ENCODE data around the gene RPL3. TPM values are rescaled to one million over a fixed set of nuclear protein-coding genes. Genes with fewer than 3 reads are reported as not detected.
"Not testable (repeated sequence)": the region's sequence is repeated elsewhere in the genome, so short reads cannot be mapped to it uniquely, and the experiment has no call there.

The RPL3 gene
- total and polyA plus RNA-seq, 4 donors = 1,521 to 2,749 (median 1,961) TPM

GRCh38 chr22:39327995-39328754 lies 8.8 kb upstream of the RPL3 start:
- Histone ChIP-seq H3K36me3 (ENCODE audit: control insufficient read depth in 4 of 4, insufficient read depth in 4 of 4, low read length in 4 of 4) (no peaks in the 10 kb centered on the region), H3K9ac (ENCODE audit: insufficient read depth in 1 of 2, low read length in 2 of 2) (no peak overlapping the region), H3K27me3 (ENCODE audit: control insufficient read depth in 3 of 3, insufficient read depth in 3 of 3, low read length in 2 of 3) (no peaks in the 10 kb centered on the region), H3K4me1 (ENCODE audit: control insufficient read depth in 5 of 5, insufficient read depth in 5 of 5, low read length in 5 of 5) (peaks cover 0 to 8% (median 0%) of the 10 kb centered on the region in 5 donors), H3K4me3 (no peak overlapping the region), H3K27ac (ENCODE audit: low read depth in 1 of 2, low read length in 1 of 2) (no peak overlapping the region), H3K9me3 (ENCODE audit: control insufficient read depth in 4 of 4, insufficient read depth in 3 of 4, low read length in 3 of 4) (no peaks in the 10 kb centered on the region)
- no peak for TF ChIP-seq CTCF (IDR thresholded peaks at IDR 0.05; ENCODE audit: control extremely low read depth, extremely low read depth)
- 96% methylated on average over 18 of the region's 18 CpGs for WGBS, 2 donors
- no peak for ATAC-seq (ENCODE audit: insufficient read depth, low FRiP score)
- DNase-seq = no peak

GRCh38 chr22:39325392-39325932 lies 6.0 kb upstream of the RPL3 start:
- Histone ChIP-seq H3K27ac (ENCODE audit: low read depth in 1 of 2, low read length in 1 of 2) (no peak overlapping the region), H3K36me3 (ENCODE audit: control insufficient read depth in 4 of 4, insufficient read depth in 4 of 4, low read length in 4 of 4) (no peaks in the 10 kb centered on the region), H3K9ac (ENCODE audit: insufficient read depth in 1 of 2, low read length in 2 of 2) (no peak overlapping the region), H3K4me3 (no peak overlapping the region), H3K9me3 (ENCODE audit: control insufficient read depth in 4 of 4, insufficient read depth in 3 of 4, low read length in 3 of 4) (no peaks in the 10 kb centered on the region), H3K27me3 (ENCODE audit: control insufficient read depth in 3 of 3, insufficient read depth in 3 of 3, low read length in 2 of 3) (no peaks in the 10 kb centered on the region), H3K4me1 (ENCODE audit: control insufficient read depth in 5 of 5, insufficient read depth in 5 of 5, low read length in 5 of 5) (peaks cover 0 to 2% (median 0%) of the 10 kb centered on the region in 5 donors)
- WGBS, 2 donors = 52 to 59% methylated on average over 2 of the region's 2 CpGs
- DNase-seq (no peak), ATAC-seq (ENCODE audit: insufficient read depth, low FRiP score) (no peak)
- TF ChIP-seq CTCF (IDR thresholded peaks at IDR 0.05; ENCODE audit: control extremely low read depth, extremely low read depth) = no peak

GRCh38 chr22:39320616-39321029 lies 1.2 kb upstream of the RPL3 start:
- WGBS, 2 donors = 86 to 89% methylated on average over 23 to 24 of the region's 24 CpGs
- Histone ChIP-seq H3K36me3 (ENCODE audit: control insufficient read depth in 4 of 4, insufficient read depth in 4 of 4, low read length in 4 of 4) (peaks cover 12 to 32% (median 22%) of the 10 kb centered on the region in 4 donors), H3K27ac (ENCODE audit: low read depth in 1 of 2, low read length in 1 of 2) (peak overlapping the region; percentile 48 to 92), H3K4me1 (ENCODE audit: control insufficient read depth in 5 of 5, insufficient read depth in 5 of 5, low read length in 5 of 5) (peaks cover 7 to 20% (median 12%) of the 10 kb centered on the region in 5 donors), H3K9ac (ENCODE audit: insufficient read depth in 1 of 2, low read length in 2 of 2) (peak overlapping the region in 1 of 2 donors; percentile 100)
- H3K27me3 ChIP-seq (ENCODE audit: control insufficient read depth in 3 of 3, insufficient read depth in 3 of 3, low read length in 2 of 3); ATAC-seq (ENCODE audit: insufficient read depth, low FRiP score); H3K9me3 ChIP-seq (ENCODE audit: control insufficient read depth in 4 of 4, insufficient read depth in 3 of 4, low read length in 3 of 4); DNase-seq; H3K4me3 ChIP-seq: not testable (repeated sequence)

- peak in 1 of 3 donors; percentile 68 for DNase-seq
- no peaks in the 10 kb centered on the region for H3K9me3 ChIP-seq (ENCODE audit: control insufficient read depth in 4 of 4, insufficient read depth in 3 of 4, low read length in 3 of 4)
- peak overlapping the region; percentile 95 for H3K4me3 ChIP-seq
- 4 to 6% methylated on average over 24 to 26 of the region's 26 CpGs for WGBS, 2 donors
- peak overlapping the region; percentile 99 to 100 for H3K9ac ChIP-seq (ENCODE audit: insufficient read depth in 1 of 2, low read length in 2 of 2)
- no peak for ATAC-seq (ENCODE audit: insufficient read depth, low FRiP score)
- H3K27ac ChIP-seq (ENCODE audit: low read depth in 1 of 2, low read length in 1 of 2) = peak overlapping the region; percentile 90 to 92
- H3K36me3 ChIP-seq (ENCODE audit: control insufficient read depth in 4 of 4, insufficient read depth in 4 of 4, low read length in 4 of 4) = peaks cover 21 to 51% (median 41%) of the 10 kb centered on the region in 4 donors
- H3K4me1 ChIP-seq (ENCODE audit: control insufficient read depth in 5 of 5, insufficient read depth in 5 of 5, low read length in 5 of 5) = peaks cover 12 to 20% (median 15%) of the 10 kb centered on the region in 5 donors
- no peaks in the 10 kb centered on the region for H3K27me3 ChIP-seq (ENCODE audit: control insufficient read depth in 3 of 3, insufficient read depth in 3 of 3, low read length in 2 of 3)
- TF ChIP-seq CTCF (IDR thresholded peaks at IDR 0.05; ENCODE audit: control extremely low read depth, extremely low read depth) = no peak
These were observed 728 bp downstream of the RPL3 start for GRCh38 chr22:39318507-39319283.

Data from lung (tissue), 12 donors.